GM19035 (cell line): ENCODE measurements around the gene GALNT11.

Experiments
- ATAC-seq: cut with Tn5 transposase; IDR thresholded peaks from one replicate; pipeline ENCODE4 v1.9.1; 2021; ENCODE audit not compliant: unreplicated experiment

Gene GALNT11

GRCh38 chr7:152115021-152115718 is 89.7 kb downstream of the GALNT11 start:
- no peak for ATAC-seq

DNA sequence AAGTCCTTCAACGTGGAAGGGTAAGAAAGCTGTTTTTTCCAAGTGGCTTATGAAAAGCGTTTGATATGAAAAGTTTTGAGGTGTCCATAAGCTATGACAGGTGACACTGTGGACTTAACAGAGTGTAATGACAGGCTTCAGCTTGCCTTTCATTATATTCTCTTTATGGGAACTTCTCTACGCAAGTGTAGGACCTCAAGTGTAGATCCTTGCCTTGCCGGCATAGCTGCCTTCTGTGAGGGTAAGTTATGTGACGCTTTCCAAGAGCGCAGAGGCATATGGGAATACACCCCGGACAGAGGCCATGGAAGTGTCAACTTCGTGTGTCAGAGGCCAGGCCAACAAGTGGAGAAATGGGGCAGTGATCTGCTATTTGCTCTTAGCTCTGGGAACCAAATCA is 91.9 kb downstream of the GALNT11 start:
- ATAC-seq, result no peak

DNA sequence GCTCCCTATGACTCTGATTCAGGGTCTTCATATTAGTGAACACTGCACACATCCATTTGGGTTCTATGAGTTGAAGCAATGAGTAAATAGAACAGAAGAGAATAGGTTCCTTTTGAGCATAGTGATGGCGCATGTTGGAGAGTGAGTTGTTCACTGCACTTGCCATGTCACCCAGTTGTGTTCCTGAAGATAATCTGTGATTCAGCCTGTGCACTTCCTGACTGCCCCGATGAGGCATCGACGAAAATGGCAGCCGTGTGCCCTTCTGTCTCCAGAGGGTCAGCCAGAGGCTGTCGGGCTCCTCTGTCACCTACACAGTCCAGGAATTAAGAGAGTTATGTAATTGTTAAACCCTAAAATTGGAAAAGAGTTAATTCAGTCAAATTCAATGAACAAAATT is 94.7 kb downstream of the GALNT11 start:
- ATAC-seq, result no peak

DNA sequence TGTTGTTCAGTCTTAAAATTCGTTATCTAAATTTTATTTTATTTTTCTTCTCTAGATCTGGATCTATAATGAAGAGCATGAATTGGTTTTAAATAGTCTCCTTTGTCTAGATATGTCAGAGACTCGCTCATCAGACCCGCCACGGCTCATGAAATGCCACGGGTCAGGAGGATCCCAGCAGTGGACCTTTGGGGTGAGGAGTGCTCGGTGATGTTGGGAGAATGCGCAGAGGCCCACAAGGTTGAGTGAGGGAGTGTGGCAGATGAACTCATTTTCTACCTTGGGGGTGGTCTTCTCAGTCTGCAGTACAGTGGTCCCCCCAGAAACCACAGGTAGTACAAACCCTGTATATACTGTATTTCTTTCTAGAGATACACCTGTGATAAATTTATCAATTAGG is 95.3 kb downstream of the GALNT11 start:
- no peak for ATAC-seq

DNA sequence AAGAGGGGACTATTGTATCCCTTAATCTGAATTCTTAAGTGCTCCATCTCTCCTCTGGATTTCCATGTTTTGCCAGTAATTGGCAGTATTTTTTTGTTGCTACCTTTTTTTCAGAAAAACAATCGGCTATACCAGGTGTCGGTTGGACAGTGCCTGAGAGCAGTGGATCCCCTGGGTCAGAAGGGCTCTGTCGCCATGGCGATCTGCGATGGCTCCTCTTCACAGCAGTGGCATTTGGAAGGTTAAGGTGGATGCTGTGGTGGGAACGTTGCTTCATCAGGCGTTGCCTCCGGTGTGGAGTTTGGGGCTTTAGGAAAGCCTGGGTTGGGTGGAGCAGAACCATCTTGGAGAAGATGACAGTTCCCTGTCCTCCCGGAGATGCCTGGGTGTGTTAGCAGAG is 96.0 kb downstream of the GALNT11 start:
- ATAC-seq, result no peak

DNA sequence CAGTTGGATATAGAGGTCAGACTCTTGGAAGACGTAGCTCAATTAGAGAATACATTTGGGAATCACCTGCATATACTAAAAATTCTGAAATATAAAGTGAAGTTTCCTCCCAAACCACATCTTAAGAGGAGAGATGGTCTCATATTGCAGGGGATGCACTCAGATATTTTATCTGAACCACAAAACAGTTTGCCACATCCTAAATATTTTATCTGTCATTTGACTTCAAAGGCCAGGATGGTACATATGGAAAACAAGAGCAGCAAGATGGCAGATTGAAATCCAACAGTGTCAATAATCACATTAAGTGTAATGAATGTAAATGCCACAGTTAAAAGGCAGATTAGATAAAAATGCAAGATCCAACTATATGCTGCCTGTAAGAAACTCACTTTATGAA is 97.1 kb downstream of the GALNT11 start:
- no peak for ATAC-seq

GRCh38 chr7:152126741-152127140 is 101.3 kb downstream of the GALNT11 start:
- no peak for ATAC-seq

- no peak for ATAC-seq
Observed at GRCh38 chr7:152127229-152127628, 101.8 kb downstream of the GALNT11 start.

GRCh38 chr7:152128252-152128651 is 102.8 kb downstream of the GALNT11 start:
- ATAC-seq, result no peak

DNA sequence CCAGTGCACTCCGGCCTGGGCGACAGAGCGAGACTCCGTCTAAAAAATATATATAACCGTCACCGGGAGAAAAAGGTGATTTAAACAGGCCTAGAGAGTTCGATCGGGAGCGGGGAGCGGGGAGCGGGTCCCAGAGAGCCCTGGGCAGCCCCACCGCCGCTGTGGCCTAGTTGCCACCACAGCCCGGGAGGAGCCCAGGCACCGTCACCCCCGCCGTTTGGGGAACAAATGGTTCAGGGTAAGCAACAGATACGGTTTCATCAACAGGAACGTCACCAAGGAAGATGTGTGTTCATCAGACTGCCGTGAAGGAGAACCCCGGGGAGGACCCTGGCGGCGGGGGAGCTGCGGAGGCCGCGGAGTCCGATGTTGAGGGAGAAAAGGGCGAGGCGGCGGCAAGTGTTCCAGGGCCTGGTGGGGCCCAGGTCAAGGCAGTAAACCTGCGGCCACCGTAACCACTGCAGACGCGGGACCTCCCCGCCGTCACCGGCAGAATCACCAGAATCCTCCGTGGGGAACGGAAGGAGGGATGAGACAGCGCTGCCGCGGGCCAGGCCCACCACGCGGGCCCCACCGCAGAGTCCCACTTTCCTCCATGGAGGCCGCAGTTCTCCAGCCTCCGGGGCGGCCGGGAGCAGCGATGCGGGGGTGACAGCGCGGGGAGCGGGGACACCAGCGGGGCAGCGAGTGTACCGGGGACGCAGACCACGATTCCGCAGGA is 103.4 kb downstream of the GALNT11 start:
- no peak for ATAC-seq

DNA sequence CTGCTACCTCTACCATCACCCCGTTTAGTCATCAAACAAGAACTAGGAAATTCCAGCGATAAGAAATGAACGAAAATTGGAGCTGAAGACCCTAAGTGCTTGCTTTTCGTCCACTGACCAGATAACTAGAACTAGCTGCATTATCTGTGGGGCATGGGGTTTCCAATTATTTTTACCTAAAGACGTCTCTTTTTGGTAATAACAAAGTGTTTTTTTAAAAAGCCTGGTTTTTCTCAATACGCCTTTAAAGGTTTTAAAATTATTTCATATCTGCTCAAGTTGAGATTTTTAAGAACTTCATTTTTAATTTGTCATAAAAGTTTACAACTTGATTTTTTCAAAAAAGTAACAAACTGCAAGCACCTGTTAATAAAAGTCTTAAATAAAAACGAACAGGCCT is 104.2 kb downstream of the GALNT11 start:
- no peak for ATAC-seq

DNA sequence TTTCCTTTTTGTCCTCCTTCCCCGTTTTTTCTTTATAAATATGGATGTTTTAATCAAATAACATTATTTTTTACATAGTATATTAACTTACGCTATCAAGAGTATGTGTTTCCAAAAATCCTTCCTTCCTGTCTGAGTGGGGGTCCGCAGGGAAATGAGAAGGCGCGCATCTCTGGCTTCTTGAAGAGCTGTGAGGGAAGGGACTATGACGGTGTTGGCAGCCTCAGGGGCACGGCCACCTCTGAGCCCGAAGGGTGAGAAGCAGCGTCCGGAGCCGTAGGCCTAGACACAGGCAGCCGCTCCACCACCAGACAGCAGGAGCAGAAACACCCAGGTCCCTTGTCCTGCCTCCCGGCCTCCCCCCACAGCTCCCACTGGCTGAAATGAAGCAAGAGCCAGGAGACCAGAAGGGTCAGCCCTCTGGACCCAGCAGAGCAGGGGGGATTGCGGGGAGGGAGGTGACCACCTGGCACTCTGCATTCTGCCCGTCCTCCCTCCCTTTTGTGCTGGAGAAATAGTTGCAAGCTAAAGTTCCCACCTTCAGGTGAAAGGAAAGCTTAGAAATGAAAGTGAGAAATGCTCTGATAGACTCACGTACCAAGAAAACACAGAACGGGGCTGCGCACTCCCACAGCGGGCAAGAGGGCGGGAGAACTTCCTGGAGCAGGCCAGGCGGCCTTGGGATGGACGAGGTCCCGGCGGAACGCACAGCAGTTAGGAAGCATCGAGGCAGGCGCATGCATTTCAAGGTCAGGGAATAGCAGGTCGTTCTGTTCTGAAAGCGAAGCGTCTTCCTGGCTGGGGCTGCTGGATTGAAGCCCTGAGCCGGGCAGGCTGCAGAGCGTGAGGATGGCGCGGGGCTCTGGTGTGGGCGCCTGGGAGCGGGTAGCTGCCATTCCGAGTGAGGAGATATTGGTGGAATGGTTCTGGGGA is 105.5 kb downstream of the GALNT11 start:
- no peak for ATAC-seq

- ATAC-seq, result no peak
Observed at GRCh38 chr7:152131981-152132494, 106.6 kb downstream of the GALNT11 start.

DNA sequence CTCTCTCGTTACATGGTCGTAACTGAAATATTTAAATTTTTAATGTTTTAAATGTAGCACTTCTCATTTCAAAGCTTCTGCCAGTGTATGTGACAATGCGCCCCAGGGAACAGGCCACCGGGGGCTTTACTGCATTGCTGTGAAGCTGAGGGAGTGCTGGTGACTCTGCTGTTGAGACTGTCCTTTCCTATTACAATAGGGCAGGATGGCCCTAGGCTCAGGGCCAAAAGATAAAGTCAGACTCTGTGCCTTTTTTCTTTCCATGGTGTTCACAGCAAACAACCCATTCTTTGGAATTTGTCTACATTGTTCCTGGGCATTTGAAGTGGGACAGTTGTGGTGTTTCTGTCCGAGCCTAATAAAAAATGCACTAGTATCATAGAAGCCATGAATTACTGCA is 107.3 kb downstream of the GALNT11 start:
- no peak for ATAC-seq

- ATAC-seq, result no peak
Observed at GRCh38 chr7:152133804-152134203, 108.3 kb downstream of the GALNT11 start.

DNA sequence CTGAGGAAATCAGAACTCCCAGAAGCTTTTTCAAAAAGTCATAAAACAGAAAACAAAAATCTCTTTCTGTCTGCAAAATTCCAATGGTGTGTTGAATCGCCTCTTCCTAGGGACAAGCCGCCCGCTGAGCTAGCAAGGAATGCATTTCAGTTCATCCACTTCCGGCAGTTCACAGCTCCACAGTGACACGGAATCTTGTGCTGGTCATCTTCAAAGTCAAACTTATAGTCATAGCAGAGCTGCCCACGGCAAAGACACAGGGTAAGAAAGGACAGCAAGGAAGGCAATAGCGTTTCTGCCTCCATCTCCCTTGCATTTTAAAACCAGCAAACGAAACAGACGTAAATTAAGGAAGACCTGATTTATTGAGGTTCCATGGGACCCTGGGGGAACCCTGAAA is 111.2 kb downstream of the GALNT11 start:
- no peak for ATAC-seq

GRCh38 chr7:152137476-152138025 is 112.1 kb downstream of the GALNT11 start:
- no peak for ATAC-seq

GRCh38 chr7:152140067-152140466 is 114.6 kb downstream of the GALNT11 start:
- no peak for ATAC-seq

DNA sequence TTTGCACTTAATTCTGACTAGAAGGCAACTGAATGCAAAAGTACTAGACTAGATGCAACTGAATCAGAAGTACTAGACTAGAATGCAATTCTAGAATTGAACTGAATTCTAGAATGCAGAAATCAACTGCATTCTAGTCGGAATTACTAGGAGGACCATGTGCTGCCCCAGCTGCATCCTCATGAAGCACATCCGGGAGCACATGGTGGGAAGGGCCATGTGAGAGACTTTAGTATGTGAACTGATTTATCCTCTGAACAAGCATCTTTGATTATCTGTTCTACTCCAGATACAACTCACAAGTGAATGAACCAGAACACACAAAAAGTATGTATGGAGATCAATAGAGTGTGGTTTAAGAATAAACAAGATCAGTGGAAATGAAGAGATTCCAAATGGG is 115.1 kb downstream of the GALNT11 start:
- ATAC-seq, result no peak

GRCh38 chr7:152142976-152143595 is 117.6 kb downstream of the GALNT11 start:
- ATAC-seq, result no peak
